SK-N-MC (cell line): ENCODE results near the gene BCKDHB.

Experiments used
- EZH2 ChIP-seq: fragments of 200-600 bp; sonication (generic); IDR thresholded peaks from one replicate; pipeline ENCODE4 v1.6.1; 2017; ENCODE audit warnings: antibody characterized with exemption
- POLR2AphosphoS5 ChIP-seq: IDR thresholded peaks from 2 replicates; pipeline ENCODE4 v1.6.1; 2012; ENCODE audit warnings: mild to moderate bottlenecking, low read depth, low read length, borderline replicate concordance

DNA sequence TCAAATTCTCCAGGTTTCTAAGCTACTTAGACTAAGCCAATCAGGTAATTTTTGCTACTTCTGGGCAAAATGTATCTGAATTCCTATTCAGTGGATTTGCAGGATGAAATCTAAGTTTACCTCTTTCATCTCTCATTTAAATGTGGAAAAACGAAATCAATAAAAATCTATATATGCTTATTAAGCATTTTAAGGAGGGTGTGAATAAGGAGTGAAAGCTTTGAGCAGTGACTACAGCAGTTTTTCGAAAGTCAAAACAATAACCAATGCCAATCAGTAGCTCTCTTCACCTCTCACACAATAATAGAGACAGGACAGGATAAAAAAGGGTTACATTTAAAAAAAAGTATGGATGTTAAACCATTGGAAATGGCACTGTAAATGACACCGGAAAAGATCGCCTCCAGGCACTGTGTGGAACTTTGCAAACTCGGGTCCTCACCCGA is 476 bp upstream of the BCKDHB start:
- TF ChIP-seq EZH2 (no peak), POLR2AphosphoS5 (no peak; the same call in none of the 2 replicates)
